IMR-90 (cell line): ENCODE data around the gene CELA2A. TPM values are rescaled to one million over a fixed set of nuclear protein-coding genes. Genes with fewer than 3 reads are reported as not detected.

Experiments
- ATAC-seq: fragments of 200-7000 bp; cut with Tn5 transposase; 2 replicates; pipeline ENCODE4 v1.9.1; 2020; ENCODE audit warnings: low read depth, mild to moderate bottlenecking, moderate library complexity
- BruUV-seq: library from RNA; stranded (reverse); fragments of 400-500 nt; replicated peaks from 2 replicates; lab custom pipeline; 2021; lab: Mats Ljungman, UMichigan
- CTCF ChIA-PET: fragments of 300-600 bp; formaldehyde crosslinking; extraction: SDS; loops from one replicate; lab custom pipeline; 2021; ENCODE audit warnings: antibody characterized with exemption; lab: Yijun Ruan, JAX
- POLR2A ChIA-PET: fragments of 300-600 bp; sonication (Branson Sonifier 250); formaldehyde crosslinking; loops from one replicate; lab custom pipeline; 2022; ENCODE audit warnings: antibody characterized with exemption; ENCODE audit not compliant: unreplicated experiment; lab: Charles Lee
- DNase-seq: peaks from one replicate; pipeline ENCODE4 v3.0.0; 2013
- H2AFZ ChIP-seq: replicated peaks from 2 replicates; pipeline ENCODE3; 2013; ENCODE audit warnings: low read length, mild to moderate bottlenecking; ENCODE audit not compliant: poor library complexity
- H2AK5ac ChIP-seq: 2 replicates; pipeline ENCODE4 v1.6.1; 2013; ENCODE audit warnings: low read depth, low read length, inconsistent platforms
- H2AK9ac ChIP-seq: replicated peaks from 2 replicates; pipeline ENCODE3; 2013; ENCODE audit warnings: mild to moderate bottlenecking, low read depth, low read length, moderate library complexity; ENCODE audit not compliant: poor library complexity
- H2BK120ac ChIP-seq: 2 replicates; pipeline ENCODE4 v1.6.1; 2013; ENCODE audit warnings: low read depth, low read length, inconsistent platforms
- H2BK15ac ChIP-seq: 3 replicates; pipeline ENCODE4 v1.6.1; 2013; ENCODE audit warnings: low read depth, low read length, inconsistent platforms
- H2BK20ac ChIP-seq: 2 replicates; pipeline ENCODE4 v1.6.1; 2013; ENCODE audit warnings: low read depth, mild to moderate bottlenecking, inconsistent platforms, low read length, moderate library complexity
- H2BK5ac ChIP-seq: 2 replicates; pipeline ENCODE4 v1.6.1; 2013; ENCODE audit warnings: mild to moderate bottlenecking, low read depth, low read length, inconsistent platforms; ENCODE audit not compliant: poor library complexity, severe bottlenecking
- H3K14ac ChIP-seq: replicated peaks from 2 replicates; pipeline ENCODE4 v1.6.1; 2013; ENCODE audit warnings: low read depth, low read length, inconsistent platforms
- H3K18ac ChIP-seq: 2 replicates; pipeline ENCODE4 v1.6.1; 2013; ENCODE audit warnings: low read depth, low read length, control low read depth
- H3K23ac ChIP-seq: 2 replicates; pipeline ENCODE4 v1.6.1; 2013; ENCODE audit warnings: low read depth, low read length, inconsistent platforms
- H3K27ac ChIP-seq: 2 replicates; pipeline ENCODE4 v1.5.1; 2013; ENCODE audit warnings: mild to moderate bottlenecking, control low read depth, low read length; ENCODE audit not compliant: insufficient read depth
- H3K27me3 ChIP-seq: 2 replicates; pipeline ENCODE4 v1.6.1; 2013; ENCODE audit warnings: low read length; ENCODE audit not compliant: control insufficient read depth, insufficient read depth
- H3K36me3 ChIP-seq: 2 replicates; pipeline ENCODE4 v1.6.1; 2013; ENCODE audit warnings: low read length, mixed read lengths; ENCODE audit not compliant: control insufficient read depth, insufficient read depth
- H3K4ac ChIP-seq: 2 replicates; pipeline ENCODE4 v1.6.1; 2013; ENCODE audit warnings: low read depth, low read length, inconsistent platforms
- H3K4me1 ChIP-seq: 2 replicates; pipeline ENCODE4 v1.6.1; 2013; ENCODE audit warnings: low read length, mixed read lengths; ENCODE audit not compliant: control insufficient read depth, insufficient read depth
- H3K4me2 ChIP-seq: 2 replicates; pipeline ENCODE4 v1.6.1; 2013; ENCODE audit warnings: low read depth, mild to moderate bottlenecking, control low read depth, low read length, moderate library complexity
- H3K4me3 ChIP-seq: 2 replicates; pipeline ENCODE4 v1.5.1; 2013; ENCODE audit warnings: low read depth, mild to moderate bottlenecking, control low read depth, low read length, moderate library complexity; ENCODE audit not compliant: insufficient read depth
- H3K56ac ChIP-seq: 2 replicates; pipeline ENCODE4 v1.6.1; 2013; ENCODE audit warnings: low read length, inconsistent platforms; ENCODE audit not compliant: insufficient read depth; ENCODE audit errors: extremely low read depth
- H3K79me1 ChIP-seq, 2 experiments: 2 replicates each; pipeline ENCODE4 v1.6.1; 2013; ENCODE audit warnings: low read length in 2 of 2, inconsistent platforms in 1 of 2, low read depth in 1 of 2
- H3K9ac ChIP-seq: 2 replicates; pipeline ENCODE4 v1.6.1; 2013; ENCODE audit warnings: low read depth, low read length, control low read depth
- H3K9me1 ChIP-seq: 2 replicates; pipeline ENCODE4 v1.6.1; 2013; ENCODE audit warnings: low read length, inconsistent platforms; ENCODE audit not compliant: insufficient read depth
- H3K9me3 ChIP-seq: 2 replicates; pipeline ENCODE4 v1.6.1; 2013; ENCODE audit warnings: low read length; ENCODE audit not compliant: control insufficient read depth, insufficient read depth
- H4K20me1 ChIP-seq: 2 replicates; pipeline ENCODE4 v1.6.1; 2013; ENCODE audit warnings: low read length, inconsistent platforms; ENCODE audit not compliant: insufficient read depth
- H4K5ac ChIP-seq: 2 replicates; pipeline ENCODE4 v1.6.1; 2013; ENCODE audit warnings: mild to moderate bottlenecking, low read depth, low read length, control low read depth
- H4K8ac ChIP-seq, 2 experiments: 2 replicates each; pipeline ENCODE4 v1.6.1; 2013; ENCODE audit warnings: low read depth in 2 of 2, low read length in 2 of 2, control low read depth in 1 of 2, inconsistent platforms in 1 of 2
- H4K91ac ChIP-seq: 2 replicates; pipeline ENCODE4 v1.6.1; 2013; ENCODE audit warnings: low read depth, low read length, inconsistent platforms; ENCODE audit not compliant: insufficient read depth
- BHLHE40 ChIP-seq: fragments of 150-350 bp; IDR thresholded peaks from 2 replicates; pipeline ENCODE4 v1.6.1; 2016; ENCODE audit warnings: mild to moderate bottlenecking, low read depth, low read length
- CEBPB ChIP-seq: IDR thresholded peaks from 2 replicates; pipeline ENCODE4 v1.6.1; 2012; ENCODE audit warnings: low read depth, low read length, improper control_type of control experiment
- CHD1 ChIP-seq: IDR thresholded peaks from 2 replicates; pipeline ENCODE4 v1.6.1; 2012; ENCODE audit warnings: low read depth, low read length, improper control_type of control experiment
- FOS ChIP-seq: fragments of 150-350 bp; IDR thresholded peaks from 2 replicates; pipeline ENCODE4 v1.6.1; 2016; ENCODE audit warnings: low read depth, low read length
- MAFK ChIP-seq: IDR thresholded peaks from 2 replicates; pipeline ENCODE4 v1.6.1; 2012; ENCODE audit warnings: low read depth, low read length, improper control_type of control experiment
- MAZ ChIP-seq: IDR thresholded peaks from 2 replicates; pipeline ENCODE4 v1.6.1; 2012; ENCODE audit warnings: low read depth, mild to moderate bottlenecking, low read length, improper control_type of control experiment, moderate library complexity, borderline replicate concordance
- MXI1 ChIP-seq: IDR thresholded peaks from 2 replicates; pipeline ENCODE4 v1.6.1; 2012; ENCODE audit warnings: low read depth, mild to moderate bottlenecking, low read length, moderate library complexity, borderline replicate concordance
- NFE2L2 ChIP-seq: fragments of 150-350 bp; IDR thresholded peaks from 2 replicates; pipeline ENCODE4 v1.6.1; 2016; ENCODE audit warnings: low read depth, mild to moderate bottlenecking, low read length
- POLR2A ChIP-seq: IDR thresholded peaks from 2 replicates; pipeline ENCODE4 v1.6.1; 2012; ENCODE audit warnings: mild to moderate bottlenecking, low read depth, low read length
- RAD21 ChIP-seq: IDR thresholded peaks from 2 replicates; pipeline ENCODE4 v1.6.1; 2012; ENCODE audit warnings: low read length, improper control_type of control experiment
- RCOR1 ChIP-seq: IDR thresholded peaks from 2 replicates; pipeline ENCODE4 v1.6.1; 2012; ENCODE audit warnings: mild to moderate bottlenecking, low read length, improper control_type of control experiment; ENCODE audit not compliant: insufficient replicate concordance
- RFX5 ChIP-seq: IDR thresholded peaks from 2 replicates; pipeline ENCODE4 v1.8.0; 2012; ENCODE audit warnings: low read depth, mild to moderate bottlenecking, low read length, moderate library complexity
- SMC3 ChIP-seq: fragments of 150-350 bp; IDR thresholded peaks from 2 replicates; pipeline ENCODE4 v1.6.1; 2016; ENCODE audit warnings: low read depth, mild to moderate bottlenecking, antibody characterized with exemption, low read length, moderate library complexity
- WGBS, 2 experiments: methylation state at CpG; one replicate each; pipeline versions ENCODE4 v1.1.5 to v1.1.7; 2013; ENCODE audit warnings: missing lambda C conversion rate in 2 of 2; ENCODE audit not compliant: insufficient read length in 1 of 2; ENCODE audit errors: extremely low coverage in 2 of 2; 5-methylcytosine and 5-hydroxymethylcytosine counted together
- dilution Hi-C: fragments of 300-500 bp; cut with HindIII; formaldehyde crosslinking; loops from one replicate; pipeline ENCODE4 v1.14.3; 2018; ENCODE audit warnings: low sequenced_read_pairs; ENCODE audit not compliant: unreplicated experiment
- in situ Hi-C: fragments of 300-500 bp; cut with MboI; formaldehyde crosslinking; loops from 3 replicates; pipeline ENCODE4 v1.14.3; 2019; ENCODE audit warnings: low sequenced_read_pairs, inconsistent platforms, mixed read lengths
- intact Hi-C: fragments of 100-400 bp; cut with micrococcal nuclease; formaldehyde crosslinking; loops from 2 replicates; pipeline ENCODE4 v1.10.0; 2022
- polyA plus RNA-seq, 3 experiments: library from polyadenylated mRNA; depleted of rRNA; stranded (reverse); fragments of >200 nt; gene quantifications; 2 replicates each; pipeline ENCODE4 v1.2.3, GENCODE V29; 2012; ENCODE audit warnings: low replicate concordance in 1 of 3
- total RNA-seq: library from RNA; depleted of rRNA; stranded (reverse); fragments of >200 nt; gene quantifications from 2 replicates; pipeline ENCODE4 v1.2.3, GENCODE V29; 2012
- TF ChIP-seq, protein P1 (sequence below): fragments of 150-350 bp; IDR thresholded peaks from 2 replicates; pipeline ENCODE4 v1.6.1; 2017; ENCODE audit warnings: mild to moderate bottlenecking, antibody characterized with exemption, low read length, low read depth
- TF ChIP-seq, protein P2 (sequence below): conservative IDR thresholded peaks from 2 replicates; pipeline ENCODE4 v1.5.1; 2012; ENCODE audit warnings: mild to moderate bottlenecking, low read depth, low read length, improper control_type of control experiment
- TF ChIP-seq, protein P3 (sequence below): fragments of 150-350 bp; IDR thresholded peaks from 2 replicates; pipeline ENCODE4 v1.6.1; 2016; ENCODE audit warnings: low read depth, mild to moderate bottlenecking, low read length, moderate library complexity, borderline replicate concordance

The CELA2A gene
- total and polyA plus RNA-seq, 2 of the 4 experiments (the other 2 are of a cell fraction) = not detected

DNA sequence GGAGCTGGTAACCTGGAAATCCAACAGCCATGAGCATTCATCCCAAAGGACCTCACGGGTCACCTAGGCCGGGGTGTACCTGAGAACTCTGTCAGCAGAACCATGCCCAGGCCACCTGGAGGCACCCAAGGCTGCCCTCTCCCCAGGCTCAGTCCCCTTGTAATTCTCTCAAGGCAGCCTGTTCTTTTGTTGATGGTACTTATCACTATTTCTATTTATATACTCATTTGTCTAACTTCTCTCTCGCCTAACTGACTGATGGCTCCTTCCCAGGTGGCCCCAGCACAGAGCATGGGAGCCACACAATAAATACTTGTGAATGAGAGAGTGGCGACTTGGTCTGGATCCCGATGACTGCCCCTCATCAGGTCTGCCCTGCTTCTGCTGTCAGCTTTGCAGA is 50.7 kb downstream of the CELA2A start:
- DNase-seq (no peak), ATAC-seq (no peak)
- Histone ChIP-seq H3K18ac (no peak overlapping the region), H2AFZ (no peak overlapping the region), H2AK9ac (no peak overlapping the region), H3K79me1 (no peaks in the 10 kb centered on the region), H3K9me1 (no peaks in the 10 kb centered on the region), H3K4ac (no peak overlapping the region), H4K5ac (no peak overlapping the region), H3K4me3 (no peak overlapping the region), H2BK120ac (no peak overlapping the region), H3K9me3 (no peaks in the 10 kb centered on the region), H3K27ac (no peak overlapping the region), H2BK20ac (no peak overlapping the region), H4K8ac (no peak overlapping the region), H2AK5ac (no peak overlapping the region), H3K4me1 (no peaks in the 10 kb centered on the region; the same call in 1 of the 2 replicates), H2BK5ac (no peak overlapping the region), H2BK15ac (no peak overlapping the region), H3K56ac (no peak overlapping the region), H3K4me2 (no peak overlapping the region), H3K36me3 (peaks cover 9% of the 10 kb centered on the region; the same call in 1 of the 2 replicates), H3K9ac (no peak overlapping the region), H3K14ac (no peak overlapping the region), H4K91ac (no peak overlapping the region), H3K23ac (no peak overlapping the region), H4K20me1 (no peaks in the 10 kb centered on the region), H3K27me3 (no peaks in the 10 kb centered on the region)
- TF ChIP-seq MAFK = no peak
- no peak for TF ChIP-seq NFE2L2
- no peak for TF ChIP-seq RCOR1
- TF ChIP-seq POLR2A = no peak
- TF ChIP-seq, protein P1, sequence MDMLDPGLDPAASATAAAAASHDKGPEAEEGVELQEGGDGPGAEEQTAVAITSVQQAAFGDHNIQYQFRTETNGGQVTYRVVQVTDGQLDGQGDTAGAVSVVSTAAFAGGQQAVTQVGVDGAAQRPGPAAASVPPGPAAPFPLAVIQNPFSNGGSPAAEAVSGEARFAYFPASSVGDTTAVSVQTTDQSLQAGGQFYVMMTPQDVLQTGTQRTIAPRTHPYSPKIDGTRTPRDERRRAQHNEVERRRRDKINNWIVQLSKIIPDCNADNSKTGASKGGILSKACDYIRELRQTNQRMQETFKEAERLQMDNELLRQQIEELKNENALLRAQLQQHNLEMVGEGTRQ = no peak
- no peak for TF ChIP-seq CHD1
- TF ChIP-seq RFX5 = no peak
- TF ChIP-seq, protein P2, sequence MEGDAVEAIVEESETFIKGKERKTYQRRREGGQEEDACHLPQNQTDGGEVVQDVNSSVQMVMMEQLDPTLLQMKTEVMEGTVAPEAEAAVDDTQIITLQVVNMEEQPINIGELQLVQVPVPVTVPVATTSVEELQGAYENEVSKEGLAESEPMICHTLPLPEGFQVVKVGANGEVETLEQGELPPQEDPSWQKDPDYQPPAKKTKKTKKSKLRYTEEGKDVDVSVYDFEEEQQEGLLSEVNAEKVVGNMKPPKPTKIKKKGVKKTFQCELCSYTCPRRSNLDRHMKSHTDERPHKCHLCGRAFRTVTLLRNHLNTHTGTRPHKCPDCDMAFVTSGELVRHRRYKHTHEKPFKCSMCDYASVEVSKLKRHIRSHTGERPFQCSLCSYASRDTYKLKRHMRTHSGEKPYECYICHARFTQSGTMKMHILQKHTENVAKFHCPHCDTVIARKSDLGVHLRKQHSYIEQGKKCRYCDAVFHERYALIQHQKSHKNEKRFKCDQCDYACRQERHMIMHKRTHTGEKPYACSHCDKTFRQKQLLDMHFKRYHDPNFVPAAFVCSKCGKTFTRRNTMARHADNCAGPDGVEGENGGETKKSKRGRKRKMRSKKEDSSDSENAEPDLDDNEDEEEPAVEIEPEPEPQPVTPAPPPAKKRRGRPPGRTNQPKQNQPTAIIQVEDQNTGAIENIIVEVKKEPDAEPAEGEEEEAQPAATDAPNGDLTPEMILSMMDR = no peak
- TF ChIP-seq MXI1 = no peak
- TF ChIP-seq, protein P3, sequence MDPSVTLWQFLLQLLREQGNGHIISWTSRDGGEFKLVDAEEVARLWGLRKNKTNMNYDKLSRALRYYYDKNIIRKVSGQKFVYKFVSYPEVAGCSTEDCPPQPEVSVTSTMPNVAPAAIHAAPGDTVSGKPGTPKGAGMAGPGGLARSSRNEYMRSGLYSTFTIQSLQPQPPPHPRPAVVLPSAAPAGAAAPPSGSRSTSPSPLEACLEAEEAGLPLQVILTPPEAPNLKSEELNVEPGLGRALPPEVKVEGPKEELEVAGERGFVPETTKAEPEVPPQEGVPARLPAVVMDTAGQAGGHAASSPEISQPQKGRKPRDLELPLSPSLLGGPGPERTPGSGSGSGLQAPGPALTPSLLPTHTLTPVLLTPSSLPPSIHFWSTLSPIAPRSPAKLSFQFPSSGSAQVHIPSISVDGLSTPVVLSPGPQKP = no peak
- TF ChIP-seq SMC3 = no peak
- no peak for TF ChIP-seq BHLHE40
- no peak for TF ChIP-seq FOS
- TF ChIP-seq MAZ = no peak
- TF ChIP-seq RAD21 = no peak
- TF ChIP-seq CEBPB = no peak
- ChIA-PET POLR2A (interaction anchor here (0.6 kb wide), 1 partner anchor 222 kb away, joined by 4 read pairs; no protein-coding TSS in a partner anchor), CTCF (no interaction called here)
- BruUV-seq = no TSS peak
- dilution Hi-C loops = no loop called here
- intact Hi-C loops = no loop called here
- 95% methylated on average over 4 of the region's 5 CpGs; no CpG with 5 or more reads in 1 of the 2 experiments for WGBS, 2 experiments
- in situ Hi-C loops = loop anchor here (10.0 kb wide), 1 partner anchor 192 kb away; no protein-coding TSS in a partner anchor
